ENCODE measurements around the gene FAM216A.
"Not testable (repeated sequence)": the region's sequence is repeated elsewhere in the genome, so short reads cannot be mapped to it uniquely, and the experiment has no call there.

Gene FAM216A

GRCh38 chr12:110501399-110501751, 32.7 kb downstream of the FAM216A start:
- DNase-seq (ENCODE audit: low spot score) = peak; percentile 78

- DNase-seq (ENCODE audit: low spot score) = peak; percentile 99
These were observed 33.4 kb downstream of the FAM216A start, which contains the start of the genes RAD9B and VPS29 for GRCh38 chr12:110501752-110502738. TSS of gene RAD9B (plus strand) at chr12:110502331. CDS start at chr12:110502338, 7 bp downstream. TSS of gene VPS29 (minus strand) at chr12:110502111. CDS start at chr12:110502051, 60 bp downstream.

GRCh38 chr12:110503432-110503831, 34.8 kb downstream of the FAM216A start:
- no peak for DNase-seq (ENCODE audit: low spot score)

- DNase-seq (ENCODE audit: low spot score) = no peak
These were observed 36.7 kb downstream of the FAM216A start for GRCh38 chr12:110505332-110505731.

GRCh38 chr12:110508071-110508586, 39.5 kb downstream of the FAM216A start:
- DNase-seq (ENCODE audit: low spot score) = no peak

GRCh38 chr12:110513842-110514241, 45.2 kb downstream of the FAM216A start:
- no peak for DNase-seq (ENCODE audit: low spot score)

GRCh38 chr12:110514363-110514762, 45.7 kb downstream of the FAM216A start:
- no peak for DNase-seq (ENCODE audit: low spot score)

- no peak for DNase-seq (ENCODE audit: low spot score)
These were observed 48.4 kb downstream of the FAM216A start for GRCh38 chr12:110516995-110517394.

- DNase-seq (ENCODE audit: low spot score) = not testable (repeated sequence)
These were observed 49.4 kb downstream of the FAM216A start for GRCh38 chr12:110518014-110518413.

GRCh38 chr12:110520876-110521712, 52.4 kb downstream of the FAM216A start:
- not testable (repeated sequence) for DNase-seq (ENCODE audit: low spot score)

GRCh38 chr12:110528277-110528839, 59.7 kb downstream of the FAM216A start:
- no peak for DNase-seq (ENCODE audit: low spot score)

- DNase-seq (ENCODE audit: low spot score) = no peak
These were observed 61.9 kb downstream of the FAM216A start for GRCh38 chr12:110530511-110530910.

- no peak for DNase-seq (ENCODE audit: low spot score)
These were observed 63.2 kb downstream of the FAM216A start for GRCh38 chr12:110531741-110532333.

- DNase-seq (ENCODE audit: low spot score) = no peak
These were observed 64.0 kb downstream of the FAM216A start for GRCh38 chr12:110532644-110533043.

- no peak for DNase-seq (ENCODE audit: low spot score)
These were observed 65.0 kb downstream of the FAM216A start for GRCh38 chr12:110533607-110534006.

GRCh38 chr12:110534811-110535210, 66.2 kb downstream of the FAM216A start:
- DNase-seq (ENCODE audit: low spot score) = no peak

- DNase-seq (ENCODE audit: low spot score) = no peak
These were observed 68.4 kb downstream of the FAM216A start for GRCh38 chr12:110536834-110537604.

GRCh38 chr12:110537605-110538409, 69.2 kb downstream of the FAM216A start:
- peak; percentile 93 for DNase-seq (ENCODE audit: low spot score)

- no peak for DNase-seq (ENCODE audit: low spot score)
These were observed 70.4 kb downstream of the FAM216A start for GRCh38 chr12:110538869-110539622.
